ENCODE results near the gene INPP5D. TPM values are rescaled to one million over a fixed set of nuclear protein-coding genes. Genes with fewer than 3 reads are reported as not detected.
A peak's percentile ranks its signal among the peaks of the same experiment; 100 is the strongest.

The INPP5D gene
- total RNA-seq, 3 donors from 2014 or later = 8.2 to 14.4 (median 9.1) TPM

- Histone ChIP-seq H3K4me1 (ENCODE audit: low read depth) (peaks cover 10% of the 10 kb centered on the region), H3K4me3 (no peak overlapping the region), H3K36me3 (ENCODE audit: low read depth) (no peaks in the 10 kb centered on the region), H3K9me3 (no peaks in the 10 kb centered on the region)
- ATAC-seq (peak; percentile 83), DNase-seq (peak; percentile 58 to 82 (median 73))
- intact Hi-C loops (cut with DNase I, micrococcal nuclease) = no loop called here
- no peak for TF ChIP-seq CTCF (IDR thresholded peaks at IDR 0.05)
Observed at GRCh38 chr2:233165895-233166661, 105.9 kb downstream of the INPP5D start.

- Histone ChIP-seq H3K4me3 (no peak overlapping the region), H3K9me3 (no peaks in the 10 kb centered on the region), H3K36me3 (ENCODE audit: low read depth) (no peaks in the 10 kb centered on the region), H3K4me1 (ENCODE audit: low read depth) (peaks cover 10% of the 10 kb centered on the region)
- intact Hi-C loops (cut with DNase I, micrococcal nuclease) = no loop called here
- no peak for ATAC-seq
- TF ChIP-seq CTCF (IDR thresholded peaks at IDR 0.05) = no peak
- no peak for DNase-seq
Observed at GRCh38 chr2:233168445-233168844, 108.3 kb downstream of the INPP5D start.

- no peaks in the 10 kb centered on the region for H3K36me3 ChIP-seq (ENCODE audit: low read depth)
- no peak for ATAC-seq
- DNase-seq = no peak
- no peak overlapping the region for H3K4me3 ChIP-seq
- intact Hi-C loops (cut with DNase I, micrococcal nuclease) = no loop called here
- peaks cover 10% of the 10 kb centered on the region for H3K4me1 ChIP-seq (ENCODE audit: low read depth)
- H3K9me3 ChIP-seq = no peaks in the 10 kb centered on the region
- no peak for TF ChIP-seq CTCF (IDR thresholded peaks at IDR 0.05)
Observed at GRCh38 chr2:233168919-233169318, 108.8 kb downstream of the INPP5D start.

GRCh38 chr2:233171344-233171743 lies 111.2 kb downstream of the INPP5D start:
- no peak overlapping the region for H3K4me3 ChIP-seq
- no peak for TF ChIP-seq CTCF (IDR thresholded peaks at IDR 0.05)
- H3K4me1 ChIP-seq (ENCODE audit: low read depth) = peaks cover 2% of the 10 kb centered on the region
- no peak for DNase-seq
- intact Hi-C loops (cut with DNase I, micrococcal nuclease) = no loop called here
- H3K36me3 ChIP-seq (ENCODE audit: low read depth) = no peaks in the 10 kb centered on the region
- ATAC-seq = no peak
- no peaks in the 10 kb centered on the region for H3K9me3 ChIP-seq

GRCh38 chr2:233173115-233173514 lies 113.0 kb downstream of the INPP5D start:
- ATAC-seq = no peak
- no peak for TF ChIP-seq CTCF (IDR thresholded peaks at IDR 0.05)
- Histone ChIP-seq H3K9me3 (no peaks in the 10 kb centered on the region), H3K4me3 (no peak overlapping the region), H3K36me3 (ENCODE audit: low read depth) (no peaks in the 10 kb centered on the region), H3K4me1 (ENCODE audit: low read depth) (no peaks in the 10 kb centered on the region)
- intact Hi-C loops (cut with DNase I, micrococcal nuclease) = no loop called here
- no peak for DNase-seq
